ENCODE results near the gene PRR3.
"Not testable (repeated sequence)": the region's sequence is repeated elsewhere in the genome, so short reads cannot be mapped to it uniquely, and the experiment has no call there.

The PRR3 gene

GRCh38 chr6:30518505-30519145 is 38.5 kb upstream of the PRR3 start:
- not testable (repeated sequence) for ATAC-seq (replicated peaks); DNase-seq; H3K27ac Mint-ChIP-seq; H3K9me3 Mint-ChIP-seq; H3K27me3 Mint-ChIP-seq
- H3K4me1 Mint-ChIP-seq (ENCODE audit: low read depth in 2 of 2): peaks cover 21 to 23% of the 10 kb centered on the region in 2 donors
- H3K36me3 Mint-ChIP-seq (ENCODE audit: insufficient read depth): peaks cover 29% of the 10 kb centered on the region
- peak overlapping the region in 1 of 2 donors; percentile 33 for H3K4me3 Mint-ChIP-seq

GRCh38 chr6:30520522-30520921 is 36.6 kb upstream of the PRR3 start:
- peaks cover 26% of the 10 kb centered on the region for H3K36me3 Mint-ChIP-seq (ENCODE audit: insufficient read depth)
- no peak overlapping the region for H3K27ac Mint-ChIP-seq
- H3K27me3 Mint-ChIP-seq: no peaks in the 10 kb centered on the region
- H3K4me3 Mint-ChIP-seq: no peak overlapping the region
- H3K4me1 Mint-ChIP-seq (ENCODE audit: low read depth in 2 of 2): peaks cover 15 to 22% of the 10 kb centered on the region in 2 donors
- no peak for DNase-seq
- H3K9me3 Mint-ChIP-seq: no peaks in the 10 kb centered on the region
- no peak for ATAC-seq (replicated peaks)

- not testable (repeated sequence) for DNase-seq; H3K27me3 Mint-ChIP-seq; H3K27ac Mint-ChIP-seq; H3K9me3 Mint-ChIP-seq; H3K4me3 Mint-ChIP-seq; ATAC-seq (replicated peaks)
- Mint-ChIP-seq H3K4me1 (ENCODE audit: low read depth in 2 of 2) (peaks cover 11 to 21% of the 10 kb centered on the region in 2 donors), H3K36me3 (ENCODE audit: insufficient read depth) (peaks cover 20% of the 10 kb centered on the region)
These were observed 36.0 kb upstream of the PRR3 start for GRCh38 chr6:30521082-30521481.

- H3K27ac Mint-ChIP-seq; H3K4me3 Mint-ChIP-seq; H3K9me3 Mint-ChIP-seq; DNase-seq; H3K27me3 Mint-ChIP-seq; ATAC-seq (replicated peaks): not testable (repeated sequence)
- Mint-ChIP-seq H3K36me3 (ENCODE audit: insufficient read depth) (peaks cover 12% of the 10 kb centered on the region), H3K4me1 (ENCODE audit: low read depth in 2 of 2) (peaks cover 9 to 14% of the 10 kb centered on the region in 2 donors)
These were observed 35.1 kb upstream of the PRR3 start for GRCh38 chr6:30521952-30522351.

GRCh38 chr6:30526444-30526843 is 30.7 kb upstream of the PRR3 start:
- H3K9me3 Mint-ChIP-seq; DNase-seq; H3K27me3 Mint-ChIP-seq; H3K36me3 Mint-ChIP-seq (ENCODE audit: insufficient read depth); H3K27ac Mint-ChIP-seq; ATAC-seq (replicated peaks); H3K4me3 Mint-ChIP-seq: not testable (repeated sequence)
- peaks cover 19 to 36% of the 10 kb centered on the region in 2 donors for H3K4me1 Mint-ChIP-seq (ENCODE audit: low read depth in 2 of 2)

- H3K27me3 Mint-ChIP-seq, H3K9me3 Mint-ChIP-seq, DNase-seq: not testable (repeated sequence)
- Mint-ChIP-seq H3K4me1 (ENCODE audit: low read depth in 2 of 2) (peaks cover 32 to 53% of the 10 kb centered on the region in 2 donors), H3K27ac (peak overlapping the region; percentile 72 to 74), H3K36me3 (ENCODE audit: insufficient read depth) (peaks cover 28% of the 10 kb centered on the region), H3K4me3 (peak overlapping the region; percentile 50 to 59)
- ATAC-seq (replicated peaks): peak; percentile 37
These were observed 27.7 kb upstream of the PRR3 start for GRCh38 chr6:30529349-30529875.

GRCh38 chr6:30530014-30530413 is 27.1 kb upstream of the PRR3 start:
- DNase-seq (no peak), ATAC-seq (replicated peaks) (no peak)
- Mint-ChIP-seq H3K4me3 (peak overlapping the region in 1 of 2 donors; percentile 50), H3K27me3 (no peaks in the 10 kb centered on the region), H3K4me1 (ENCODE audit: low read depth in 2 of 2) (peaks cover 27 to 50% of the 10 kb centered on the region in 2 donors), H3K9me3 (no peaks in the 10 kb centered on the region), H3K36me3 (ENCODE audit: insufficient read depth) (peaks cover 28% of the 10 kb centered on the region), H3K27ac (peak overlapping the region; percentile 72 to 74)

- ATAC-seq (replicated peaks) (peak; percentile 66), DNase-seq (peak in 1 of 3 experiments; percentile 27)
- H3K4me3 Mint-ChIP-seq: peak overlapping the region; percentile 82 to 85
- no peaks in the 10 kb centered on the region for H3K27me3 Mint-ChIP-seq
- H3K9me3 Mint-ChIP-seq: no peaks in the 10 kb centered on the region
- H3K27ac Mint-ChIP-seq: peak overlapping the region; percentile 94 to 96
- H3K4me1 Mint-ChIP-seq (ENCODE audit: low read depth in 2 of 2): peaks cover 22 to 33% of the 10 kb centered on the region in 2 donors
- H3K36me3 Mint-ChIP-seq (ENCODE audit: insufficient read depth): peaks cover 27% of the 10 kb centered on the region
These were observed 23.4 kb upstream of the PRR3 start for GRCh38 chr6:30533460-30534294.

- Mint-ChIP-seq H3K9me3 (no peaks in the 10 kb centered on the region), H3K36me3 (ENCODE audit: insufficient read depth) (peaks cover 30% of the 10 kb centered on the region), H3K27ac (no peak overlapping the region), H3K27me3 (no peaks in the 10 kb centered on the region), H3K4me3 (no peak overlapping the region), H3K4me1 (ENCODE audit: low read depth in 2 of 2) (peaks cover 24 to 26% of the 10 kb centered on the region in 2 donors)
- no peak for DNase-seq
- no peak for ATAC-seq (replicated peaks)
These were observed 19.2 kb upstream of the PRR3 start for GRCh38 chr6:30537931-30538330.

GRCh38 chr6:30541515-30542403 is 15.3 kb upstream of the PRR3 start:
- peak overlapping the region; percentile 67 to 89 for H3K27ac Mint-ChIP-seq
- H3K4me3 Mint-ChIP-seq: peak overlapping the region; percentile 72 to 89
- peaks cover 36% of the 10 kb centered on the region for H3K36me3 Mint-ChIP-seq (ENCODE audit: insufficient read depth)
- H3K27me3 Mint-ChIP-seq: no peaks in the 10 kb centered on the region
- DNase-seq (peak; percentile 76 to 78 (median 76)), ATAC-seq (replicated peaks) (peak; percentile 67)
- H3K4me1 Mint-ChIP-seq (ENCODE audit: low read depth in 2 of 2): peaks cover 31 to 32% of the 10 kb centered on the region in 2 donors
- no peaks in the 10 kb centered on the region for H3K9me3 Mint-ChIP-seq

GRCh38 chr6:30542404-30542725 is 14.7 kb upstream of the PRR3 start:
- DNase-seq (peak; percentile 21 to 37 (median 28)), ATAC-seq (replicated peaks) (peak; percentile 65)
- Mint-ChIP-seq H3K36me3 (ENCODE audit: insufficient read depth) (peaks cover 40% of the 10 kb centered on the region), H3K27ac (peak overlapping the region; percentile 67 to 89), H3K4me3 (peak overlapping the region; percentile 72 to 89), H3K4me1 (ENCODE audit: low read depth in 2 of 2) (peaks cover 31 to 32% of the 10 kb centered on the region in 2 donors), H3K9me3 (no peaks in the 10 kb centered on the region), H3K27me3 (no peaks in the 10 kb centered on the region)

GRCh38 chr6:30542915-30543314 is 14.2 kb upstream of the PRR3 start:
- no peak for ATAC-seq (replicated peaks)
- Mint-ChIP-seq H3K27me3 (no peaks in the 10 kb centered on the region), H3K4me3 (peak overlapping the region; percentile 72 to 89), H3K36me3 (ENCODE audit: insufficient read depth) (peaks cover 40% of the 10 kb centered on the region), H3K4me1 (ENCODE audit: low read depth in 2 of 2) (peaks cover 31 to 32% of the 10 kb centered on the region in 2 donors), H3K27ac (peak overlapping the region; percentile 67 to 89), H3K9me3 (no peaks in the 10 kb centered on the region)
- DNase-seq: no peak

- peak overlapping the region; percentile 56 to 61 for H3K4me3 Mint-ChIP-seq
These were observed 13.3 kb upstream of the PRR3 start for GRCh38 chr6:30543821-30544220.

More at GRCh38 chr6:30543821-30544220, 13.3 kb upstream of the PRR3 start:
- H3K27ac Mint-ChIP-seq: peak overlapping the region; percentile 75 to 89
- ATAC-seq (replicated peaks) (peak; percentile 53), DNase-seq (peak in 2 of 3 experiments; percentile 24 to 36)
- H3K27me3 Mint-ChIP-seq: no peaks in the 10 kb centered on the region
- H3K4me1 Mint-ChIP-seq (ENCODE audit: low read depth in 2 of 2): peaks cover 31 to 32% of the 10 kb centered on the region in 2 donors
- H3K36me3 Mint-ChIP-seq (ENCODE audit: insufficient read depth): peaks cover 40% of the 10 kb centered on the region
- no peaks in the 10 kb centered on the region for H3K9me3 Mint-ChIP-seq
